T-cell (primary cell): ENCODE data around the gene VSIR. TPM values are rescaled to one million over a fixed set of nuclear protein-coding genes. Genes with fewer than 3 reads are reported as not detected.
A peak's percentile ranks its signal among the peaks of the same experiment; 100 is the strongest.

Source experiments
- ATAC-seq, 4 experiments: fragments of 200-7000 bp in 3 of 4; fragments of 150-1000 bp in 1 of 4; cut with Tn5 transposase; replicated peaks in 1 of 4; 1 replicate in 3 of 4; 2 replicates in 1 of 4; pipeline ENCODE4 v1.10.0; 2021; ENCODE audit warnings: moderate library complexity in 3 of 4, mild to moderate bottlenecking in 2 of 4, moderate number of reproducible peaks in 1 of 4
- CTCF ChIA-PET, 2 donors: fragments of 300-600 bp; sonication (Branson Sonifier 250); formaldehyde crosslinking; loops; one replicate each; lab custom pipeline; 2022; ENCODE audit warnings: antibody characterized with exemption in 2 of 2; lab: Charles Lee
- POLR2A ChIA-PET, 2 donors: fragments of 300-600 bp; sonication (Branson Sonifier 250); formaldehyde crosslinking; loops; one replicate each; lab custom pipeline; 2022; ENCODE audit warnings: antibody characterized with exemption in 2 of 2; lab: Charles Lee
- DNase-seq, 35 experiments: peaks; one replicate each; pipeline versions ENCODE4 v3.0.0 to v3.0.0-alpha.2; 2013 to 2023
- H3K27ac ChIP-seq: one replicate; pipeline ENCODE4 v1.5.1; 2013; ENCODE audit warnings: low read length
- H3K27me3 ChIP-seq, 2 experiments: replicated peaks in 1 of 2; 1 replicate in 1 of 2; 2 replicates in 1 of 2; pipeline versions ENCODE4 v1.6.1 to v1.7.0; 2013; ENCODE audit warnings: low read length in 1 of 2, mixed read lengths in 1 of 2; ENCODE audit not compliant: control insufficient read depth in 2 of 2, insufficient read depth in 2 of 2; ENCODE audit errors: extremely low read depth in 1 of 2
- H3K36me3 ChIP-seq, 2 donors: 1 replicate in 1 of 2; 2 replicates in 1 of 2; pipeline versions ENCODE4 v1.6.1 to v1.7.0; 2013; ENCODE audit warnings: low read length in 1 of 2; ENCODE audit not compliant: control insufficient read depth in 2 of 2, insufficient read depth in 1 of 2; ENCODE audit errors: extremely low read depth in 1 of 2
- H3K4me1 ChIP-seq, 2 experiments: 1 replicate in 1 of 2; 2 replicates in 1 of 2; pipeline versions ENCODE4 v1.6.1 to v1.7.0; 2013; ENCODE audit warnings: low read length in 2 of 2, mixed read lengths in 1 of 2; ENCODE audit not compliant: insufficient read depth in 2 of 2, control insufficient read depth in 1 of 2; ENCODE audit errors: extremely low read depth in 1 of 2
- H3K4me3 ChIP-seq, 2 donors: 1 replicate in 1 of 2; 2 replicates in 1 of 2; pipeline versions ENCODE4 v1.5.1 to v1.7.0; 2013; ENCODE audit warnings: mild to moderate bottlenecking in 2 of 2, low read length in 1 of 2, moderate library complexity in 1 of 2; ENCODE audit not compliant: control insufficient read depth in 1 of 2; ENCODE audit errors: extremely low read depth in 1 of 2
- H3K9me3 ChIP-seq: 2 replicates; pipeline ENCODE4 v1.7.0; 2013
- H3K27ac Mint-ChIP-seq, 2 donors: one replicate each; pipeline ENCODE4 v1.8.0; 2020 to 2021; ENCODE audit warnings: mild to moderate bottlenecking in 2 of 2, mixed read lengths in 2 of 2
- H3K27me3 Mint-ChIP-seq, 2 donors: one replicate each; pipeline ENCODE4 v1.8.0; 2021 to 2022; ENCODE audit warnings: mixed read lengths in 2 of 2
- H3K36me3 Mint-ChIP-seq: one replicate; pipeline ENCODE4 v1.8.0; 2021; ENCODE audit warnings: mixed read lengths
- H3K4me1 Mint-ChIP-seq, 3 donors: one replicate each; pipeline ENCODE4 v1.8.0; 2020 to 2022; ENCODE audit warnings: mixed read lengths in 3 of 3, mild to moderate bottlenecking in 1 of 3
- H3K4me3 Mint-ChIP-seq, 3 donors: one replicate each; pipeline ENCODE4 v1.8.0; 2020 to 2022; ENCODE audit warnings: mild to moderate bottlenecking in 3 of 3, mixed read lengths in 3 of 3, moderate library complexity in 3 of 3
- H3K9me3 Mint-ChIP-seq, 3 donors: one replicate each; pipeline ENCODE4 v1.8.0; 2020 to 2022; ENCODE audit warnings: mixed read lengths in 3 of 3
- WGBS: methylation state at CpG from one replicate; pipeline ENCODE4 v1.1.5; 2013; ENCODE audit warnings: missing lambda C conversion rate; ENCODE audit not compliant: insufficient coverage; 5-methylcytosine and 5-hydroxymethylcytosine counted together
- total RNA-seq, 35 experiments: library from RNA in 6 of 35; stranded (reverse) in 6 of 35; fragments of 120-200 nt in 1 of 35; gene quantifications; one replicate each; pipeline versions ENCODE4 v1.2.1 to v1.2.4 and lab custom pipeline; 2013 to 2026

VSIR gene
- total RNA-seq, 5 donors from 2014 or later (not counting 1 experiment from before 2014, with no cell fraction given): 81.4 to 134 (median 98.3) TPM

- H3K4me3 ChIP-seq: no peak overlapping the region
- Mint-ChIP-seq H3K4me3 (no peak overlapping the region), H3K27me3 (no peaks in the 10 kb centered on the region), H3K36me3 (no peaks in the 10 kb centered on the region), H3K27ac (peak overlapping the region; percentile 99), H3K9me3 (no peaks in the 10 kb centered on the region), H3K4me1 (peaks cover 64 to 73% (median 71%) of the 10 kb centered on the region in 3 donors)
- DNase-seq (no peak), ATAC-seq (no peak)
- peaks cover 38 to 69% of the 10 kb centered on the region in 2 experiments for H3K4me1 ChIP-seq
- H3K27ac ChIP-seq: no peak overlapping the region
- WGBS: no CpG with 5 or more reads among the region's 6 CpGs
- H3K36me3 ChIP-seq: no peaks in the 10 kb centered on the region
- ChIA-PET POLR2A (no interaction called here), CTCF (interaction anchor here in 1 of 2 donors (0.5 kb wide), 2 partner anchors 100 to 187 kb away, joined by 3 to 4 read pairs; no protein-coding TSS in a partner anchor)
- no peaks in the 10 kb centered on the region for H3K27me3 ChIP-seq
- no peaks in the 10 kb centered on the region for H3K9me3 ChIP-seq
These were observed 62.2 kb downstream of the VSIR start for GRCh38 chr10:71711052-71711623.

- Histone ChIP-seq H3K4me1 (peaks cover 36 to 63% of the 10 kb centered on the region in 2 experiments), H3K27ac (no peak overlapping the region), H3K4me3 (no peak overlapping the region), H3K9me3 (no peaks in the 10 kb centered on the region), H3K36me3 (no peaks in the 10 kb centered on the region), H3K27me3 (no peaks in the 10 kb centered on the region)
- ATAC-seq (no peak), DNase-seq (no peak)
- Mint-ChIP-seq H3K27ac (peak overlapping the region; percentile 10 to 99), H3K4me3 (no peak overlapping the region), H3K27me3 (no peaks in the 10 kb centered on the region), H3K36me3 (no peaks in the 10 kb centered on the region), H3K9me3 (no peaks in the 10 kb centered on the region), H3K4me1 (peaks cover 59 to 67% (median 65%) of the 10 kb centered on the region in 3 donors)
- WGBS: 89% methylated on average over 2 of the region's 2 CpGs
- ChIA-PET CTCF (no interaction called here), POLR2A (no interaction called here)
These were observed 62.8 kb downstream of the VSIR start for GRCh38 chr10:71710519-71710918.

- Histone ChIP-seq H3K27ac (no peak overlapping the region), H3K27me3 (no peaks in the 10 kb centered on the region), H3K9me3 (no peaks in the 10 kb centered on the region), H3K4me3 (no peak overlapping the region), H3K4me1 (peaks cover 24 to 49% of the 10 kb centered on the region in 2 experiments), H3K36me3 (no peaks in the 10 kb centered on the region)
- Mint-ChIP-seq H3K4me1 (peaks cover 47 to 54% (median 51%) of the 10 kb centered on the region in 3 donors), H3K9me3 (no peaks in the 10 kb centered on the region), H3K27me3 (no peaks in the 10 kb centered on the region), H3K36me3 (no peaks in the 10 kb centered on the region), H3K27ac (peak overlapping the region; percentile 66 to 77), H3K4me3 (no peak overlapping the region)
- no peak for ATAC-seq
- ChIA-PET CTCF (interaction anchor here (1.0 to 1.9 kb wide), 7 partner anchors 8 to 393 kb away, joined by 3 to 8 read pairs (median 5); no protein-coding TSS in a partner anchor), POLR2A (interaction anchor here in 1 of 2 donors (0.6 kb wide), 1 partner anchor 14 kb away, joined by 4 read pairs; no protein-coding TSS in a partner anchor)
- DNase-seq: no peak
- 65% methylated on average over 23 of the region's 28 CpGs for WGBS
These were observed 64.1 kb downstream of the VSIR start for GRCh38 chr10:71708897-71709882.

- H3K9me3 Mint-ChIP-seq: no peaks in the 10 kb centered on the region
- peak overlapping the region; percentile 11 to 34 for H3K27ac Mint-ChIP-seq
- H3K27me3 Mint-ChIP-seq: no peaks in the 10 kb centered on the region
- DNase-seq (peak in 31 of 35 experiments; percentile 34 to 80 (median 59)), ATAC-seq (peak; percentile 53 to 70 (median 64))
- WGBS: 4% methylated on average over 8 of the region's 10 CpGs
- H3K9me3 ChIP-seq: no peaks in the 10 kb centered on the region
- no peak overlapping the region for H3K4me3 Mint-ChIP-seq
- ChIA-PET CTCF (interaction anchor here (0.6 to 1.9 kb wide), 14 partner anchors 9 to 395 kb away, joined by 3 to 8 read pairs (median 4); partner anchors contain the start of genes SLC29A3 (in 1 of the 2) and VSIR (in 1 of the 2)), POLR2A (no interaction called here)
- H3K36me3 ChIP-seq: no peaks in the 10 kb centered on the region
- H3K4me3 ChIP-seq: no peak overlapping the region
- no peak overlapping the region for H3K27ac ChIP-seq
- H3K4me1 ChIP-seq: peaks cover 15 to 40% of the 10 kb centered on the region in 2 experiments
- H3K4me1 Mint-ChIP-seq: peaks cover 38 to 45% (median 43%) of the 10 kb centered on the region in 3 donors
- H3K27me3 ChIP-seq: no peaks in the 10 kb centered on the region
- H3K36me3 Mint-ChIP-seq: no peaks in the 10 kb centered on the region
These were observed 65.0 kb downstream of the VSIR start for GRCh38 chr10:71708301-71708703.

GRCh38 chr10:71707240-71707789 is 66.0 kb downstream of the VSIR start:
- peaks cover 6 to 31% of the 10 kb centered on the region in 2 experiments for H3K4me1 ChIP-seq
- no peak overlapping the region for H3K4me3 Mint-ChIP-seq
- no peak overlapping the region for H3K27ac ChIP-seq
- H3K27me3 ChIP-seq: no peaks in the 10 kb centered on the region
- no peaks in the 10 kb centered on the region for H3K9me3 Mint-ChIP-seq
- ChIA-PET CTCF (interaction anchor here (0.7 to 1.9 kb wide), 9 partner anchors 9 to 394 kb away, joined by 3 to 8 read pairs (median 3); partner anchors contain the start of gene SLC29A3 (in 1 of the 2)), POLR2A (no interaction called here)
- H3K4me1 Mint-ChIP-seq: peaks cover 28 to 35% (median 33%) of the 10 kb centered on the region in 3 donors
- WGBS: 93% methylated on average over 5 of the region's 5 CpGs
- no peaks in the 10 kb centered on the region for H3K36me3 Mint-ChIP-seq
- no peak overlapping the region for H3K4me3 ChIP-seq
- peak overlapping the region in 1 of 2 donors; percentile 11 for H3K27ac Mint-ChIP-seq
- H3K36me3 ChIP-seq: no peaks in the 10 kb centered on the region
- H3K27me3 Mint-ChIP-seq: no peaks in the 10 kb centered on the region
- ATAC-seq (no peak), DNase-seq (no peak)
- no peaks in the 10 kb centered on the region for H3K9me3 ChIP-seq
